Ecto neural progenitor cell (in vitro differentiated cells): ENCODE data around the gene COG1.

Source experiments
- DNase-seq: peaks from one replicate; pipeline ENCODE4 v3.0.0-alpha.2; 2018; ENCODE audit warnings: low spot score

COG1 gene

DNA sequence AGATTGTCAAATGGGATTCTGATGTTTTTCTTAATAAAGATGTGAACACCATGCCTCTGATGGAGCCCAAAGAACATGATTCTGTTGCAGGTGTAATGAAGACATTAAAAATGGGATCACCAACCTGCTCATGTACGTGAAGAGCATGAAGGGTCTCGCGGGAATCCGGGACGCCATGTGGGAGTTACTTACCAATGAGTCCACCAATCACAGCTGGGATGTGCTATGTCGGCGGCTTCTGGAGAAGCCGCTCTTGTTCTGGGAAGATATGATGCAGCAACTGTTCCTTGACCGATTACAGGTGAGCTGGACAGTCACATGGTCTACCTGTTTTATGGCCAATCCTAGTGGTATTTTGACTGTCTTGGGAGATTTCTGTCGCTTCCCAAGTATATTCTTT is 7.6 kb downstream of the COG1 start:
- no peak for DNase-seq

DNA sequence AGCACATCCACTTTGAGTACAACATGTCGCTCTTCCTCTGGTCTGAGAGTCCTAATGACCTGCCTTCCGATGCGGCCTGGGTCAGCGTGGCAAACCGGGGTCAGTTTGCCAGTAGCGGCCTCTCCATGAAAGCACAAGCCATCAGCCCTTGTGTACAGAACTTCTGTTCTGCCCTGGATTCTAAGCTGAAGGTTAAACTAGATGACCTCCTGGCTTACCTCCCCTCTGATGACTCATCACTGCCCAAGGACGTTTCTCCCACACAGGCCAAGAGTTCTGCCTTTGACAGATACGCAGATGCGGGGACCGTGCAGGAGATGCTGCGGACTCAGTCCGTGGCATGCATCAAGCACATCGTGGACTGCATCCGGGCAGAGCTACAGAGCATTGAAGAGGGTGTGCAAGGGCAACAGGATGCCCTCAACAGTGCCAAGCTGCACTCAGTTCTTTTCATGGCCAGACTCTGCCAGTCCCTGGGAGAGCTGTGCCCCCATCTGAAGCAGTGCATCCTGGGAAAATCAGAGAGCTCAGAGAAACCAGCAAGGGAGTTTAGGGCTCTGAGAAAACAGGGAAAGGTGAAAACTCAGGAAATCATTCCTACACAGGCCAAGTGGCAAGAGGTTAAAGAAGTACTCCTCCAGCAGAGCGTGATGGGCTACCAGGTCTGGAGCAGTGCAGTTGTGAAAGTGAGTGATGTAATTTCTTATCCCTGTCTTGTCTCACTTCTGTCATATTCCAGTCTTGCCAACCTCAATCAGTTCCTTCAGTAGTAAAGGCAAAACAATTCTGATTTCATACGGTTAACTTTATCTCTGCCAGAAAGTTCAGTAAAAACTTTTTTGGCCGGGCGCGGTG is 8.6 kb downstream of the COG1 start:
- no peak for DNase-seq

DNA sequence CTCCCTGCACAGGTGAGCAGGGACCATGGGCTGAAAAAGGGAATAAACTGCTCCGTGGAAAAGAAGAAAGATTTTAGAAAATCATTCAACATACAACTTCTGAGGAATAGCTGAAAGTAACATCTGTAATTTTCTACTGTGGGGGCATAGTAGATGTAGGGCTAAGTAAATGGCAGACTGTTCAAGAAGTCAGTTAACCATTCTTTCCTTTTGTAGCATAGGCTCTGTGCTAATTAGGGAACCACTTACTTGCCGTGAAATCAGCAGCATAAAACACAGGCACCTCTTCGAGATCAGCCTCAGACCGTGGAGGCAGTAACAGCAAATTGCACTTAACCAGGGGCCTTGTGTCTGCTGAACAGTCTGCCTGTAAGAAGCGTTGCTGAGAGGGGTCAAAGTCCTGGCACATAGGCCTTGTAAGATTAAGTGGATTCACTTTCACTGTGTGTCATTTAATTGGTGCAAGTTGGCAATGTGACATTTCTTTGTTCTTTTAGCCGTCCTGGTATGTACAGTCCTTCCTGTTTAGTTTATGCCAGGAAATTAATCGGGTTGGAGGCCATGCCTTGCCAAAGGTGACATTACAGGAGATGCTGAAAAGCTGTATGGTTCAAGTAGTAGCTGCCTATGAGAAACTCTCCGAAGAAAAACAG is 10.4 kb downstream of the COG1 start:
- DNase-seq: no peak

DNA sequence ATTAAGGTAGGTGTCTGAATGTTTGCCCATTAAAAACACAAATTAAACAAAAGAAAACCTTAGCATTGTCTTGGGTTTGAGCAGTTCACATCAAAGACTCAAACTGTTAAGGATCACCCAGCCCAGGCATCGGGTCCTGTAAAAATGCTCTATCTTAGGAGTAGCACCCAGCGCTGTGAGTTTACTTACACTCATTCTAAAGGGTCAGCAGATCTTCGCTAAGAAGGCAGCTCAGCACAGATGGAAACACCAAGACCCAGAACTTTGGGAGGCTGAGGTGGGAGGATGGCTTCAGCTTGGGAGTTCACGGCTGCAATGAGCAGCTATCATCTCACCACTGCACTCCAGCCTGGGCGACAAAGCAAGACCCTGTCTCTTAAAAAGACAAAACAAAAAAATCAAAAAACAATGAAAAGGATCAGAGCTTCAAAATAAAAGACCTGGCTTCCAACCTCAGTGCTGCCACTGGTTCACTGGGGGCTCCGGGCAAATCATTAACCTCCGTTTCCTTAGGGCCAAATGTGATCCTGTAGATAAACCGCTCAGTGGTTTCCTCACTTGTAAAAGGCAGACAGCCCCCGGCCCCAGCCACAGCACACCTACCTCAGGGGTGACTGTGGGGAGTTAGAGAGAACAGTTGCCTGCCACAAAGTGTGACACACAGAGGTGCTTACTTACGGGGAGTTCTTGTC is 11.1 kb downstream of the COG1 start:
- no peak for DNase-seq

DNA sequence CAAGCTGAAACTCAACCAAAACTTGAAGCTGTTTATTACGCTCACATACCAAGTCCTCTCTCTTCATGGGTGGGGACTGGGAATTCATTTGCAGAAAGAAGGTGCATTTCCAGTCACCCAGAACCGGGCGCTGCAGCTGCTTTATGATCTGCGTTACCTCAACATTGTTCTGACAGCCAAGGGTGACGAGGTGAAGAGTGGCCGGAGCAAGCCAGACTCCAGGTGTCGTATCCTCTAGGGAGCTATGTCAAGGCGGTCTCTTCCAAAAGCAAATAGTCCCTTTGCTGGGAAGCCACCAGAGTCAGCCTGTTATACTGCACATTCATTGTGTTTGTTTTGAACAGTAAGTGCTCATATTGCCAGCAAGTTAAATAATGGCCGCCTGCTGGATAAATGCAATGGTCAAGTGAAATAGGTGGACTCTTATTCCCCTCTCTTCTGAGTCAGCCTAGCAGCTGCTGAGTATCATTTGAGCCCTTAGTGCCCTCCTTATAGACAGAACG is 12.7 kb downstream of the COG1 start:
- DNase-seq: no peak

DNA sequence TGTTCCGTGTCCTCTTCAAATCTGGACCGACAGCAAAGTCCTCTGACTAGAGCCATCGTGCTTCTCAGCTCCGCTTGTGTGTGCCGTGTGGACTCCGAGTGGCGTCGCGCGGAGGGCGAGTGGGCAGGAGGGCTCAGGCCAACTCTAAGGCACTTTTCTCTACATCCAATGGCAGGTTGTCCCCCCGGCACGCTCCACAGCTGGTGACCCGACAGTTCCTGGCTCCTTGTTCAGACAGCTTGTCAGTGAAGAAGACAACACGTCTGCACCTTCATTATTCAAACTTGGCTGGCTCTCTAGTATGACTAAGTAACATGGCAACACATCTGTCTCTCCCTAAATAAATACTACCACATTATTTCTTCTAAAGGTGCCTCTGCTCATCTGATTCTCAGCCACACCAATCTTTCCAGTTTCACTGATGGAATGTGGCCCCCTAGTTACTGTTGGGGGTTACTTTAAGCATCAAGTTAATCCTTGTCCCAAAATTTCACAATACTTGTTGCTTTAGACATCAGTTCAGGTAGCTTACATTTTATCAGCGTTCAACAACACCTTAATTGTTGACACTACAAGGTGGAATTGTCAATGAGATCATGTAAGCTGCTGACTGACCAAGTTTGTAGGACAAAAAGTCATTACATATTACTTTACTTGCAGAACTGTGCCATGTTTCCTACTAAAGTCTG is 15.4 kb downstream of the COG1 start:
- no peak for DNase-seq

DNA sequence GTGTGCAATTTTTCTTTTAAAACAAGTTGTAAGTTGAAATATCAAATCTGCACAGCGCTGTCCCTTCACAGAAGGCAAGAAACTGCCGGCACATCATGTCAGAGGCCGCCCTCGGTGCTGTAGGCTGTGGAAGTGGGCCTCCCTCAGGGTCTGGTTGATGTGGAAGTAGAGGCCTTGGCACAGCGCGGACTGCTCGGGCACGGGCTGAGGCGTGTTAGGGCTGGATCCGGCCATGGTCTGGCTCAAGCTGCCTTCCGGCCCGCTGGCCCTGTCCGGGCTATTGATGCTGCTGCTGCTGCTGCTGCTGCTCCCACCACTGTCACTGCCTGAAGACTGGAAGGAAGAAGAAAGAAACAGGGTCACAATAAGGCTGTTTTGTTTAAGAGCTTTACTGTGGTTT is 16.6 kb downstream of the COG1 start:
- no peak for DNase-seq

DNA sequence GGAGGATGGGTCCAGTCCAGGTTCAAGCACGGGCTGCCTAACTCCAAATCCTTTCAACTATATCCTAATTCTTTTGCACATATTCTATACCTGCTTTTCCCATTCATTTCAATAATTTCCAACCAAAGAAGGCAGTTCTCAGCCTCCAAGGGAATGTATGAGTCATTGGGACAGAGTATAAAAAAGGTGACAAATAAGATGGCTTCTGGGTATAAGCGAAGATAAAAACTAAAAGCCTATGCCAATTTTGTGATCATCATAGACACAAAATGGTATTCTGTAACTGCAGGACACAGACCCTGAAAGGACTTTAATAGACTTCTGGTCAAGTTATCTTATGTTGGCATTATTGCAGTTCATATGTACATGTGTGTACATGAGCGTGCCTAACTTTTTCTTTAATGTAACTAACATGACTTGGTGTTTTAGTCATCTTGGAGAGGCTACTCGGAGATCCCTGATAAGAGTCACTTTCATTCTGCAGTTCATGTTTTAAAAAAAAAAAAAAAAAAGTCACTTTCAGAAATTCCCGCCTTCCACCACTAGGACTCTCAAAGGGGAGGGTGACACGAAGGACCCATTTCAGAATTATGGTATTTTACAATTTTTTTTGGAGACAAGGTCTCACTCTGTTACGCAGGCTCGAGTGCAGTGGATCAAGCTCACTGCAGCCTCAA is 17.3 kb downstream of the COG1 start:
- DNase-seq: no peak

DNA sequence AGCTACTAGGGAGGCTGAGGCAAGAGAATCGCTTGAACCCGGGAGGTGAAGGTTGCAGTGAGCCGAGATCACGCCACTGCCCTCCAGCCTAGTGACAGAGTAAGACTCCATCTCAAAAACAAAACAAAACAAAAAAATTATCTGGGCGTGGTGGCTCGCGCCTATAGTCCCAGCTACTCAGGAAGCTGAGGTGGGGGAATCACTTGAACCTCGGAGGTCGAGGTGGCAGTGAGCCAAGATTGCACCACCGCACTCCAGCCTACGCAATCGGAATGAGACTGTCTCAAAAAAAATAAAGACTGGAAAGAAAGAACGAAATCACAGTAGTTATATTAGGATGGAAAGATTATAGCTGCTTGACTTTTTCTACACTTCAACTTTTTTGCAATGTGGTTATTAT is 18.9 kb downstream of the COG1 start:
- no peak for DNase-seq

DNA sequence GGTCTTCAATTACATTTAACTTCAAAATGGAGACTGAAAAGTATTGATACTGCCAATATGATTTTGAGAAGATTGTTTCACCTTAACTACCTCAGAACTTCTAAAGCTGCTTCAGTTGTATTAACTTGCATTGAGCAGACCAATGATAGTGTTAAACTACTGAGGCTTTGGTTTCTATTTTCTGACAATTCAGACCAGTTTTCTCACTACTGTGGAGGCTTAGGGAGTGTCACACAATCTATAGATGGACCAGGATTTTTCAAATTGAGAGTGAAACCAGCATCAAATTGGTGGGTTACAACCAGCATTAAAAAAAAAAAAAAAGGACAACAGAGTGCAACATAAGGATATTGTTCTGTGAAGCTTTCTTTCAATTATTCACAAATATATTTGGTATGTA is 21.2 kb downstream of the COG1 start:
- no peak for DNase-seq

DNA sequence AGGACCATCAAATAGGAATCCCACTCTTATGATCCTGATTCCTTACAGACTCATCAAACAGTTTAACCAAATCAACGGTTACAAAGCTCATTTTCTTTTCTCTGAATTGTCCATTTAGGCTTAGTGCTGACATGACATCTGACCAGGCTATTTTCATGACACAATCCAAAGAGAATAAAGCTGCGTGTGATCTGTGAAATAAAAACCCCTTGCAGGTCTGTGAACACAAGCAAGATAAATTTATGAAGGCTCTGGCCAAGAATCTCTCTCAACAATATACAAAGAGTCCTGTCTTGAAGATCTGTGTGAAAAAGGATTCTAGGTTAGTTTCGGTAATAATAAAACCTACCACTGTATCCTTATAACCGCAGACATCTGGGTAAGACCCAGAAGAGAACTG is 22.0 kb downstream of the COG1 start:
- no peak for DNase-seq

DNA sequence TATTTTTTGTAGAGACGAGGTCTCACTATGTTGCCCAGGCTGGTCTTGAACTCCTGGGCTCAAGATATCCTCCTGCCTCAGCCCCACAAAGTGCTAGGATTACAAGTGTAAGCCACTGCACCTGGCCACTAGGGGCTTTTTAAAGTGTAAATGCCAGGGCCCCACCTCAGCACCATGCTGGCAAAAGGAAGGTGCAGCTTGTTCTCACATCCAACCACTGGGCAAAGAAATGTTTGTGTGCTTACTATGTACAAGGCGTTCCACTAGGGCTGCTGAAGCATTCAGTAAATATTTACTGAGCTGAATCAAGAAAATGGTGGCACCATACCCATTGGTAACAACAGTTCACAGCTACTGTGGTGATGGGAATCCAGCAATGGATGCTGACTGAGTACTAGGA is 22.6 kb downstream of the COG1 start:
- no peak for DNase-seq

DNA sequence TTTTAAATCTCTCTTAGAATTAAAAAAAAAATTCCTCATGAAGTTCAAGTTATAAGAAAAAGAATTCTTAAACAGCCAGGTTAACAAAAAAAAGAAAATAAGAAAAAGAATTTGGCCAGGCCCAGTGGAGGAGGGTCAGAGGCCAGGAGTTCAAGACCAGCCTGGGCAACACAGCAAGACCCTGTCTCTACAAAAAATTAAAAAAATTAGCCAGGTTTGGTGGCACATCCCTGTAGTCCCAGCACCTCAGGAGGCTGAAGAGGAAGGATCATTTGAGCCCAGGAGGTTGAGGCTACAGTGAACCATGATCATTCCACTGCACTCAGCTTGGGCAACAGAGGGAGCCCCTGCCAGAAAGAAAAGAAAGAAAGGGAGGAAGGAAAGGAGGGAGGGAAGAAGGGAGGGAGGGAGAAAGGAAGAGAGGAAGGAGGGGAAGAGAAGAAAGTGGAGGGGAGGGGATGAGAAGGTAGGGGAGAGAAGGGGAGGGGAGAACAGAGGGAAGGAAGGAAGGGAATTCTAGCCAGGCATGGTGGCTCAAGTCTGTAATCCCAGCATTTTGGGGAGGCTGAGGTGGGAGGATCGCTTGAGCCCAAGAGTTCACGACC is 30.9 kb downstream of the COG1 start:
- DNase-seq: no peak

DNA sequence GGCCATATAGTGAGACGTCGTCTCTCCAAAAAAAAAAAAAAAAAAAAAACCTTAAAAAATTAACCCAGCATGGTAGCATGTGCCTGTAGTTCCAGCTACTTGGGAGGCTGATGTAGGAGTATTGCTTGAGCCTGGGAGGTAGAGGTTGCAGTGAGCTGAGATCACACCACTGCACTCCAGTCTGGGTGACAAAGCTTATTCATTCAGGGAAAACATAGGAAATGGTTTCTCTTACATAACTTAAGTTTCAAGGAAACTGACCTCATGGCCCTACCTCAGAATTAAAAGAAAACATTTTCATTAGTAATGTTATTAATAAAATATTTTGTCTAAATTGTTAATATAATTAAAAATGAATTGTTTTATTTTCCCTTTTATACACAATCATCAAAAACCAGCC is 31.4 kb downstream of the COG1 start:
- no peak for DNase-seq

DNA sequence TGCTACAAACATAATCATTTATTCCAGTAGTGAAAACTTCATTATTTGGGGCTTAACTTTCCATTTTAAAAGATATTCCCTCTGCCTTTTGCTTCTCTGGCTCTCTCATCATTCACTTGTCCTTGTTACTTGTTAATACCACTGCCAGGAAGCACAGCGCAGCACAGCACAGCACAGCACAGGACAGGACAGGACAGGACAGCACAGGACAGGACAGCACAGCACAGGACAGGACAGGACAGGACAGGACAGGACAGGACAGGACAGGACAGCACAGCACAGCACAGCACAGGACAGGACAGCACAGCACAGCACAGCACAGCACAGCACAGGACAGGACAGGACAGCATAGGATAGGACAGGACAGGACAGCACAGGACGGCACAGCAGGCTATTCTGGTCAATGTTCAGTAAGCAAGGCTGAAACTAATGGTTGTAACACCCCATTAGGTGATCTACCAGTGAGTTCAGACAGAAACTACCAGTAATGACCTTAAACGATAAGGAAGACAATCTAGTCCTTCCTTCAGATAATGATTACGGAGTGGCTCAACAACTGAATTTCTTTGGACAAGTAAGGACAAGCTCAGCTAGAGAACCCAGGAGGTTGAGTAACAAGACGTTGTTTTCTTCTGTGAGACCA is 31.9 kb downstream of the COG1 start:
- no peak for DNase-seq

DNA sequence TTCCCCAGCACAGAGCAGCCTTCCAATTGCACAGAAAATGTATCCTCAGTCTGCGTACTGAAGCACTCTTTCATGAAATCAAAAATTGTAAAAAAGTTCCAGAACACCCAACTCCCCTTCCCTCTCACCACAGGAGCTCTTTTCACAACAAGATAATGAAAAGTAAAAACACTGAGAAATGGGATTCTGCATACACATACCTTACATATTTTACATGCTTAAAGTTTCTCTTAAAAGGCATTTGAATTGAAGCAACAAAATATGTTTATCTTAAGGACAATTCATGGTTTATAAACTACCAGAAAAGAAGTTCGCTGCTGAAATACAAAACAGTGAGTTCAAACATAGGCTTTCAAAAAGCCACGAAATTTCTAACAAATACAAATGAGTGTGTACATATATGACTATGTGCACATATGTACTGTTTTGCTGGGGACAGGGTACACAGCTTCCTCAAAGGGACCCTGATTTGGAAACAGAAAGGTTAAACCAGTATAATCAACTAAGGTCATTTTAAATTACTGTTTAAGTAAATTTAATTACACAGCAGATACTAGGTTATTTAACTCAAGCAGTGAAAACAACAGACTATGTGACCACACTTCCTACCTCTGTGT is 33.8 kb downstream of the COG1 start:
- DNase-seq: no peak

DNA sequence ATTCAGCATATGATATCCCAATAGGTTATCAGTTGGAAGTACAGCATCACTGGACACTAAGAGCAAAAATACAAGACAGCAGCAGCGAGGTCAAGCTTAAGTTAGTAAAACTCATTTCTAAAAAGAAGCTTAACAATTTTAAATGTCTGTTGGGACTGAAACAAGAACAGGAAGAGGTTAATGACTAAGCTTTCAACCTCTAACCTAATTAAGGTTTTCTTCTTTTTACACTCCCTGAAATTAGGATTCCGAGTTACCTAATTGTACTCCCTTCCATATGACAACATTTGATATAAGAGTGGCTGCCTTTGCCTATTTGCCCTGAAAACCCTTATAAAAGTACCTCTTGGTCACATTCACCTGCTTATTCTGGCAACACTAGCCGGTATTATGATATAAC is 34.5 kb downstream of the COG1 start:
- no peak for DNase-seq

DNA sequence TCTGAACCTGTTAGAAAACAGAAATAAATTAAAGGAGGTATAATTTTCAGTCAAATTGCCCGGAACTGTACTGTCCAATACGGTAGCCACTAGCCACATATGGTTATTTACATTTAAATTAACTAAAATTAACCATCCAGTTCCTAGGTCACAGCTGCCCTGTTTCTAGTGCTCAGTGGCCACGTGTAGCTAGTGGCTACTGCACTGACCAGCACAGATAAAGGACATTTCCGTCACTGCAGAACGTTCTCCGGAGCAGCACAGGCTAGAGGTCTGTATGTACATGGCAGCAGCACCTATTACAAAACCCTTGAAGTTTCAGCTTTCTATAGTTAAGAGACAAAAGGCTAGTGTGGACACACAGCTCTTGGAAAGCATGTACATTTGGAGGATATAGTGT is 35.1 kb downstream of the COG1 start:
- DNase-seq: no peak

DNA sequence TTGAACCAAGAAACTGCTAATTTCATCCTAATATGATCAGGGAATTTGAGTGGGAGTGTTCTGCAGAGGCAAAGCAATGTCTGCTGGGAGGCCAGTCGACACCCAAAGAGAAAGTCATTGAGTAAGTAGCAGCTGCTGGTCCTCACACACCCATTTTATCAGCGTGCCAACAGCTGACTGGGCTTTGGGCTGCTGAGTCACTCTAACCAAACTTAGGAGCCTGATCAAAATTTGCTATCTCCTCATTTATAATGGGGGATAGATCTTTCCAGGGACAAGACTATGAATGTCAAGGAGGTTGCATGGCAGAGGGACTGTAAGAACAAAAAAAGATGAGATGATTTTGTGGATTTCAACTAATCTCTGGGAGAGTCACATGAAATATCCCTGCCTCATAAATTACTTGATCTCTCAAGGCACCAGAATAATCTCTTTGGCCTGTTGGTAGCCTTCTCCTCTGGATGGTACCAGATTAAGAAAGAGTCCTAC is 35.9 kb downstream of the COG1 start:
- no peak for DNase-seq

DNA sequence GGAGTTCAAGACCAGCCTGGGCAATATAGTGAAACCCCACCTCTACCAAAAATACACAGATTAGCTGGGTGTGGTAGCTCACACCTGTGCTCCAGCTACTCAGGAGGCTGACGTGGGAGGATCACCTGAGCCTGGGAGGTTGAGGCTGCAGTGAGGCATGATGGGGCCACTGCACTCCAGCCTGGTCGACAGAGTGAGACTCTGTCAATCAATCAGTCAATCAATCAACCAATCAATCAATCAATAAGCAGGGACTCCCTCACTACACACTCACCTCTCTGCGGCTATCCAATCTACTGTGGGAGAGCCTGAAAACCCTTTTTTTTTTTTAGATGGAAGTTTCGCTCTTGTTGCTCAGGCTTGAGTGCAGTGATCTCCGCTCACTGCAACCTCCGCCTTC is 37.2 kb downstream of the COG1 start:
- DNase-seq: no peak
